ENCODE data around the gene NXPH1. TPM values are rescaled to one million over a fixed set of nuclear protein-coding genes. Genes with fewer than 3 reads are reported as not detected.

Gene NXPH1
- total and polyA plus RNA-seq, 8 donors = 0.11 TPM; not detected in 7

DNA sequence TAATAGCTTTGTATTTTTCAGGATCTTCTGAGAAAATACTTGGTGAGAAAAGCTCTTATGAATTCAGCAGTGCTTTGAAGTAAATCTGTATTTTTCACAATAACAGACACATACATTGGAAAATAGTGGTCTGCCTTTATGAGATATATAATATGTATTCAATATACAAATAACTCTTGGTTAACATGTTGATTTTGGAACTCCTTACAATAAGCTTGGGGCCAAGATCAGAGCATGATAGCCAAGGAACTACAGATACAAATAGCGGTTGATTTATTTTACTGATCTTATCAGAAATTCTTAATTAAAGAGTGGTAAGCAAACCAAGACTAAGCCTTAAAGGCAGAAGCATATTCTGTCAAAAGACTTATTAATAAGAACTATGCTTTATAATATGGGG is 24.5 kb upstream of the NXPH1 start:
- Histone ChIP-seq H3K4me1 (no peaks in the 10 kb centered on the region), H3K27me3 (no peaks in the 10 kb centered on the region), H3K36me3 (no peaks in the 10 kb centered on the region), H3K9me3 (no peaks in the 10 kb centered on the region), H3K4me3 (no peak overlapping the region), H3K27ac (no peak overlapping the region)
- DNase-seq (no peak), ATAC-seq (no peak)
- TF ChIP-seq, protein P1, sequence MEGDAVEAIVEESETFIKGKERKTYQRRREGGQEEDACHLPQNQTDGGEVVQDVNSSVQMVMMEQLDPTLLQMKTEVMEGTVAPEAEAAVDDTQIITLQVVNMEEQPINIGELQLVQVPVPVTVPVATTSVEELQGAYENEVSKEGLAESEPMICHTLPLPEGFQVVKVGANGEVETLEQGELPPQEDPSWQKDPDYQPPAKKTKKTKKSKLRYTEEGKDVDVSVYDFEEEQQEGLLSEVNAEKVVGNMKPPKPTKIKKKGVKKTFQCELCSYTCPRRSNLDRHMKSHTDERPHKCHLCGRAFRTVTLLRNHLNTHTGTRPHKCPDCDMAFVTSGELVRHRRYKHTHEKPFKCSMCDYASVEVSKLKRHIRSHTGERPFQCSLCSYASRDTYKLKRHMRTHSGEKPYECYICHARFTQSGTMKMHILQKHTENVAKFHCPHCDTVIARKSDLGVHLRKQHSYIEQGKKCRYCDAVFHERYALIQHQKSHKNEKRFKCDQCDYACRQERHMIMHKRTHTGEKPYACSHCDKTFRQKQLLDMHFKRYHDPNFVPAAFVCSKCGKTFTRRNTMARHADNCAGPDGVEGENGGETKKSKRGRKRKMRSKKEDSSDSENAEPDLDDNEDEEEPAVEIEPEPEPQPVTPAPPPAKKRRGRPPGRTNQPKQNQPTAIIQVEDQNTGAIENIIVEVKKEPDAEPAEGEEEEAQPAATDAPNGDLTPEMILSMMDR (IDR thresholded peaks at IDR 0.05) = no peak
- intact Hi-C loops (cut with DNase I) = no loop called here

DNA sequence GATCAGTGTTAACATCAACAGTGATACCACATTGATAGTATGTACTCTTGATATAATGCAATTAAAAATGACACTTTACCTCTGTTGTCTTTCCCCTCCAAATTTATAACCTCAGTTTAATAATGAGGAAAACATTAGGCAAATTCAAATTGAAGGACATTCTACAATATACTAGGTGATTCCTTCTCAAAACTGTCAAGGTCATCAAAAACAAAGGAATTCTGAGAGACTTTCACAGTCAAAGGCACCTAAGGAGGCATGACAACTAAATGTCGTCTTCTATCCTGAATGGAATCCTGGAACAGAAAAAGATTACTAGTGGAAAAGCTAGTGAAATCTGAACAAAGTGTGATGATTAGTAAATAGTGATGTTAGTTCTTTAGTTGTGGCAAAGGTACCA is 22.3 kb upstream of the NXPH1 start:
- no peak overlapping the region for H3K27ac ChIP-seq
- ATAC-seq = no peak
- no peaks in the 10 kb centered on the region for H3K9me3 ChIP-seq
- TF ChIP-seq, protein P1 (IDR thresholded peaks at IDR 0.05) = no peak
- no peaks in the 10 kb centered on the region for H3K36me3 ChIP-seq
- no peaks in the 10 kb centered on the region for H3K4me1 ChIP-seq
- DNase-seq = no peak
- no peak overlapping the region for H3K4me3 ChIP-seq
- no peaks in the 10 kb centered on the region for H3K27me3 ChIP-seq
- intact Hi-C loops (cut with DNase I) = no loop called here

DNA sequence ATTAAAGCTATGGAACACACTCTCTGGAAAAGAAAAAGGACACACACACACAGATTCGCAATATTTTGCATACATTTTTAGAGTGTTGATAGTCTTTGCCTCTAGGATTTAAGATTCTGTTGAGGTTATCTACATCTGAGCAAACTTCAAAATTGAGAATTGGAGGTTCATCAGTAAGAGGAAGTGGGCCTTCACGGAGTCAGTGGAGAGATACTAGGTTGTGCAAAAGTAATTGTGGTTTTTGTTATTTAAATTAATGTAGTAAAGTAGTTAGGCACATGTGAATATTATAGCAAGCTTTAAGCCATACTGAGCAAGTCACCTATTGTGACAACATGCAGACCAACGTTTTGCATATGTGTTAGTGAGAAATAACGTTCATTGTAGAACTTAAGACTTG is 19.8 kb upstream of the NXPH1 start:
- Histone ChIP-seq H3K9me3 (no peaks in the 10 kb centered on the region), H3K4me1 (no peaks in the 10 kb centered on the region)
- intact Hi-C loops (cut with DNase I) = no loop called here

DNA sequence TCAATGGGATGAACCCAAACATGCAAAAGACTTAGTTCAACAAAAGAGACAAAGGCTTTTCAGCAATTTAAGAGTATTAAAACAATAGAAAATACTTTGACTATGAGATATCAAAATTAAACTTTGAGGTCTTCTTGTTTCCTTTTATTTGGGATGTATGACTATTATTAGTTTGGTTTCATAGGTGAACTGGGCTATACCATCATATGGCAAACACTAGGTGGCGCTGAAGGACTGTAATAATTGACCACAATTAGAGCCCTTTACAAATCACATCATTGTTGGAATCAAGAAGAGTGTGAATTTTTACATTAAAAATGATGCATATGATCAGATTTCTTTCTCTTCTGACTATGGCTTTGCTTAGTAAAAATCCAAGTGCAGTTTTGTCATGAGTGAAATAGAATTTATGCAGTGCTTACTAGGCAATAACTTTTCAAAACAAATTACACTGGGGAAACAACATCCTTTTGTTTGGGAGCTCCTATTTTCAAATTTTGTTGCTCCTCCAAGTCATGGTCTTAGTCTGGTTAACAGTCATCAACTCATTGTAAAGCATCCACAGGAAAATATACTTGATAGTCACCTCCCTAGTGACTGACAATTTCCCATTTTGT is 14.7 kb upstream of the NXPH1 start:
- TF ChIP-seq, protein P1 (IDR thresholded peaks at IDR 0.05) = peak; percentile 60 to 71
- Histone ChIP-seq H3K4me1 (no peaks in the 10 kb centered on the region), H3K27ac (no peak overlapping the region), H3K4me3 (no peak overlapping the region), H3K36me3 (no peaks in the 10 kb centered on the region), H3K27me3 (no peaks in the 10 kb centered on the region), H3K9me3 (no peaks in the 10 kb centered on the region)
- peak in 2 of 4 donors; percentile 56 to 70 for DNase-seq
- intact Hi-C loops (cut with DNase I) = no loop called here
- ATAC-seq = peak; percentile 67

More for the DNA sequence above, 19.8 kb upstream of the NXPH1 start:
- Histone ChIP-seq H3K27ac (no peak overlapping the region), H3K4me3 (no peak overlapping the region), H3K27me3 (no peaks in the 10 kb centered on the region), H3K36me3 (no peaks in the 10 kb centered on the region)
- ATAC-seq (no peak), DNase-seq (no peak)
- TF ChIP-seq, protein P1 (IDR thresholded peaks at IDR 0.05) = no peak

DNA sequence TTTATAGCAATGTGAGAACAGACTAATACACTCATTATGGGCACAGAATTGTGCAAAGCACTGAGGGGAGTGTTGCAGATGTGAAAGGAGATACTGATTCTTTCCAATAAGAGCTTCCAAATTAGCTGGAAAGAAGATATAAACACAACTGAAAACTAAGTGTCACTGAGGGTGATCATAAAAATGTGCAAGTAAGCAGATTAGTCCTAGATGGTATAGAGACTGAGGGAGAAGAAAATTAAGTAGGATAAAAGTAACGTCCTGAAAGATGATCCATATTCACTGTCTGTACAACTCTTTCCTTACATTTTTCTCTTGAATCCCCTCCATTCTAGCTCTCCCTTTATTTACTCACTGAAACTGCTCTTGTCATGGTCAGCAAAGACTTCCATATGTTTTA is 11.2 kb upstream of the NXPH1 start:
- Histone ChIP-seq H3K4me1 (no peaks in the 10 kb centered on the region), H3K27me3 (peaks cover 0 to 5% of the 10 kb centered on the region in 2 donors), H3K4me3 (no peak overlapping the region), H3K27ac (no peak overlapping the region), H3K9me3 (no peaks in the 10 kb centered on the region), H3K36me3 (no peaks in the 10 kb centered on the region)
- no peak for ATAC-seq
- TF ChIP-seq, protein P1 (IDR thresholded peaks at IDR 0.05) = no peak
- intact Hi-C loops (cut with DNase I) = no loop called here
- DNase-seq = no peak

All from left lung (tissue), 10 donors.